GM12873 (cell line): ENCODE measurements around the gene HLA-G.

Experiments used
- CTCF ChIP-seq: IDR thresholded peaks from 2 replicates; pipeline ENCODE4 v1.5.1; 2012; ENCODE audit warnings: low read depth, mild to moderate bottlenecking, moderate library complexity, low read length, control low read depth; ENCODE audit not compliant: insufficient read depth; ENCODE audit errors: missing control alignments

HLA-G gene

GRCh38 chr6:29793796-29794195 is 33.8 kb upstream of the HLA-G start:
- no peak for TF ChIP-seq CTCF

DNA sequence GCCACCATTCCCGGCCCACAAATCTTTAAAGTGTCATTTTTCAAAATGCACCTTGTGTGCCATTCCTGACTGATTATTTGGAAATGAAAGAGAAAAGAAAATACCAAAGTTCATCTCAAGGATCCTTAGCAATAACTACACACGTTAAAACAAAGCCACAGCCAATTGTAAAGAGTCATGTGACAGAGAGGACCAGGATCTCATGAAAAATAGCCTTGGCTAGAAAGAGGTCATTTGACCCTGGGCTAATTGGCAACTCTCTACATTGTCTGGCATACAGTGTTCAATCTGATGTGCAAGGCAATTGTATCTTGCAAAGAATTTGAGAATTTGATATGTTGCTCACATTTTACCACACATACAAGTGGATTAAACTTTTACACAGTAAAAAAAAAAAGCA is 31.6 kb upstream of the HLA-G start:
- TF ChIP-seq CTCF, result no peak

DNA sequence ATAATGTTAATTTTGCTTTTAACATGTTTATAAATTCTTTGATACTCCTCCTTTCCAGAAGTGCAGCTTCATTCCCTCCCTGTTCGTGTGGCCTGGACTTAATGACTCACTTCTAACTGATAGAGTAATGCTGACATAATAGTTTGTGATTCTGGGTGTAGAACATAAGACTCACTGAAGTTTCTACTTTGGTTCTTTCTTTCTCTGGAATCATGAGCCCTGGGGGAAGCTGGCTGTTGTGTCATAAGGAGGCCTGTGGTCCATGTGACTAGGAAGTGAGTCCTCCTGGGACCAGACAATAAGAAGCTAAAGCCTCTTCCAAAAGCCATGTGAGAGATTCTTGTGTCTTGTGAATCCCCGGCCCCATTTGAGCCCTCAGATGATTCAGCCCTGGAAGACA is 30.5 kb upstream of the HLA-G start:
- TF ChIP-seq CTCF, result no peak

GRCh38 chr6:29797966-29798365 is 29.7 kb upstream of the HLA-G start:
- no peak for TF ChIP-seq CTCF

- TF ChIP-seq CTCF, result no peak
Measured at GRCh38 chr6:29800254-29800653, 27.4 kb upstream of the HLA-G start.

GRCh38 chr6:29806387-29806786 is 21.2 kb upstream of the HLA-G start:
- TF ChIP-seq CTCF, result no peak

GRCh38 chr6:29809249-29809648 is 18.4 kb upstream of the HLA-G start:
- TF ChIP-seq CTCF, result no peak
